Naive B cell (primary cell): ENCODE measurements around the gene LNPEP. TPM values are rescaled to one million over a fixed set of nuclear protein-coding genes. Genes with fewer than 3 reads are reported as not detected.
A peak's percentile ranks its signal among the peaks of the same experiment; 100 is the strongest.
"Not testable (repeated sequence)": the region's sequence is repeated elsewhere in the genome, so short reads cannot be mapped to it uniquely, and the experiment has no call there.

Experiments
- ATAC-seq, 2 donors: fragments of 150-1000 bp; cut with Tn5 transposase; 2 replicates each; pipeline ENCODE4 v1.10.0; 2021; ENCODE audit warnings: low read depth in 2 of 2, mild to moderate bottlenecking in 2 of 2, moderate library complexity in 2 of 2
- DNase-seq: peaks from one replicate; pipeline ENCODE4 v3.0.0; 2022
- H3K27ac Mint-ChIP-seq, 6 donors: one replicate each; pipeline ENCODE4 v1.8.0; 2020 to 2022; ENCODE audit warnings: mild to moderate bottlenecking in 6 of 6, mixed read lengths in 6 of 6, moderate library complexity in 5 of 6, inconsistent platforms in 2 of 6
- H3K27me3 Mint-ChIP-seq, 3 donors: one replicate each; pipeline ENCODE4 v1.8.0; 2021 to 2022; ENCODE audit warnings: mixed read lengths in 3 of 3, mild to moderate bottlenecking in 1 of 3
- H3K36me3 Mint-ChIP-seq, 2 donors: one replicate each; pipeline ENCODE4 v1.8.0; 2020 to 2022; ENCODE audit warnings: mixed read lengths in 2 of 2, inconsistent platforms in 1 of 2, mild to moderate bottlenecking in 1 of 2
- H3K4me1 Mint-ChIP-seq, 3 donors: one replicate each; pipeline ENCODE4 v1.8.0; 2020 to 2022; ENCODE audit warnings: mixed read lengths in 3 of 3, inconsistent platforms in 1 of 3, mild to moderate bottlenecking in 1 of 3, moderate library complexity in 1 of 3
- H3K4me3 Mint-ChIP-seq, 8 donors: one replicate each; pipeline ENCODE4 v1.8.0; 2020 to 2022; ENCODE audit warnings: mild to moderate bottlenecking in 8 of 8, mixed read lengths in 8 of 8, moderate library complexity in 8 of 8, inconsistent platforms in 2 of 8
- H3K9me3 Mint-ChIP-seq, 7 donors: one replicate each; pipeline ENCODE4 v1.8.0; 2020 to 2022; ENCODE audit warnings: mixed read lengths in 7 of 7, mild to moderate bottlenecking in 5 of 7, inconsistent platforms in 2 of 7, moderate library complexity in 1 of 7
- polyA plus RNA-seq, 6 donors: library from polyadenylated mRNA; unstranded; fragments of 300-500 nt; fragmentation: Illumina TruSeq; gene quantifications; one replicate each; pipeline ENCODE4 v1.2.3, GENCODE V29; 2021; ENCODE audit warnings: low read depth in 6 of 6

LNPEP gene
- polyA plus RNA-seq, 6 donors from 2014 or later: 17.3 to 50.9 (median 44.3) TPM

GRCh38 chr5:97071993-97072392 lies 136.1 kb downstream of the LNPEP start:
- ATAC-seq: no peak
- peaks cover 32 to 48% (median 37%) of the 10 kb centered on the region in 3 donors for H3K4me1 Mint-ChIP-seq

GRCh38 chr5:97072696-97073095 lies 136.8 kb downstream of the LNPEP start:
- Mint-ChIP-seq H3K27ac (peak overlapping the region in 5 of 6 donors; percentile 44 to 96 (median 82)), H3K36me3 (peaks cover 0 to 14% of the 10 kb centered on the region in 2 donors), H3K4me1 (peaks cover 37 to 53% (median 40%) of the 10 kb centered on the region in 3 donors), H3K9me3 (no peaks in the 10 kb centered on the region), H3K4me3 (peak overlapping the region; percentile 79 to 98 (median 91)), H3K27me3 (no peaks in the 10 kb centered on the region)
- no peak for DNase-seq
- no peak for ATAC-seq

More at GRCh38 chr5:97071993-97072392, 136.1 kb downstream of the LNPEP start:
- H3K9me3 Mint-ChIP-seq: no peaks in the 10 kb centered on the region
- no peak overlapping the region for H3K27ac Mint-ChIP-seq
- no peaks in the 10 kb centered on the region for H3K27me3 Mint-ChIP-seq
- H3K36me3 Mint-ChIP-seq: peaks cover 0 to 12% of the 10 kb centered on the region in 2 donors
- DNase-seq: no peak
- peak overlapping the region in 3 of 8 donors; percentile 35 to 92 (median 90) for H3K4me3 Mint-ChIP-seq

GRCh38 chr5:97073420-97073819 lies 137.5 kb downstream of the LNPEP start:
- peak overlapping the region; percentile 79 to 98 (median 91) for H3K4me3 Mint-ChIP-seq
- peak; percentile 69 to 70 for ATAC-seq
- H3K27ac Mint-ChIP-seq: peak overlapping the region; percentile 63 to 96 (median 84)
- H3K27me3 Mint-ChIP-seq: no peaks in the 10 kb centered on the region
- peaks cover 0 to 14% of the 10 kb centered on the region in 2 donors for H3K36me3 Mint-ChIP-seq
- H3K9me3 Mint-ChIP-seq: no peaks in the 10 kb centered on the region
- DNase-seq: no peak
- peaks cover 44 to 61% (median 46%) of the 10 kb centered on the region in 3 donors for H3K4me1 Mint-ChIP-seq

GRCh38 chr5:97074859-97075489 lies 139.1 kb downstream of the LNPEP start:
- peak; percentile 60 to 64 for ATAC-seq
- Mint-ChIP-seq H3K4me1 (peaks cover 55 to 75% (median 61%) of the 10 kb centered on the region in 3 donors), H3K27me3 (no peaks in the 10 kb centered on the region), H3K4me3 (peak overlapping the region; percentile 79 to 98 (median 91)), H3K27ac (peak overlapping the region; percentile 82 to 96 (median 89)), H3K36me3 (peaks cover 0 to 14% of the 10 kb centered on the region in 2 donors), H3K9me3 (no peaks in the 10 kb centered on the region)
- DNase-seq: peak; percentile 17

GRCh38 chr5:97075649-97076048 lies 139.8 kb downstream of the LNPEP start:
- Mint-ChIP-seq H3K4me1 (peaks cover 49 to 82% (median 61%) of the 10 kb centered on the region in 3 donors), H3K4me3 (peak overlapping the region; percentile 68 to 98 (median 89)), H3K27ac (peak overlapping the region in 4 of 6 donors; percentile 22 to 59 (median 50)), H3K36me3 (peaks cover 0 to 14% of the 10 kb centered on the region in 2 donors), H3K27me3 (no peaks in the 10 kb centered on the region), H3K9me3 (no peaks in the 10 kb centered on the region)
- ATAC-seq: no peak
- no peak for DNase-seq

- Mint-ChIP-seq H3K4me3 (peak overlapping the region; percentile 68 to 98 (median 89)), H3K4me1 (peaks cover 54 to 85% (median 61%) of the 10 kb centered on the region in 3 donors), H3K36me3 (peaks cover 0 to 14% of the 10 kb centered on the region in 2 donors)
Measured at GRCh38 chr5:97076098-97076497, 140.2 kb downstream of the LNPEP start.

GRCh38 chr5:97077246-97077645 lies 141.4 kb downstream of the LNPEP start:
- peak overlapping the region in 3 of 6 donors; percentile 69 to 78 (median 75) for H3K27ac Mint-ChIP-seq
- H3K9me3 Mint-ChIP-seq: no peaks in the 10 kb centered on the region
- H3K4me1 Mint-ChIP-seq: peaks cover 60 to 93% (median 60%) of the 10 kb centered on the region in 3 donors
- H3K36me3 Mint-ChIP-seq: peaks cover 0 to 14% of the 10 kb centered on the region in 2 donors
- peak overlapping the region in 7 of 8 donors; percentile 6 to 94 (median 40) for H3K4me3 Mint-ChIP-seq
- no peak for DNase-seq
- H3K27me3 Mint-ChIP-seq: no peaks in the 10 kb centered on the region
- no peak for ATAC-seq

More at GRCh38 chr5:97076098-97076497, 140.2 kb downstream of the LNPEP start:
- H3K27ac Mint-ChIP-seq: peak overlapping the region in 4 of 6 donors; percentile 18 to 59 (median 37)
- ATAC-seq (no peak), DNase-seq (no peak)
- no peaks in the 10 kb centered on the region for H3K9me3 Mint-ChIP-seq
- no peaks in the 10 kb centered on the region for H3K27me3 Mint-ChIP-seq

GRCh38 chr5:97078958-97079743 lies 143.3 kb downstream of the LNPEP start:
- peak overlapping the region; percentile 63 to 84 (median 76) for H3K27ac Mint-ChIP-seq
- peak overlapping the region; percentile 35 to 79 (median 60) for H3K4me3 Mint-ChIP-seq
- DNase-seq: no peak

GRCh38 chr5:97084782-97085458 lies 149.0 kb downstream of the LNPEP start:
- peak overlapping the region in 2 of 6 donors; percentile 50 to 73 for H3K27ac Mint-ChIP-seq

More at GRCh38 chr5:97078958-97079743, 143.3 kb downstream of the LNPEP start:
- Mint-ChIP-seq H3K27me3 (no peaks in the 10 kb centered on the region), H3K9me3 (peaks cover 0 to 4% (median 0%) of the 10 kb centered on the region in 7 donors), H3K36me3 (peaks cover 4 to 16% of the 10 kb centered on the region in 2 donors), H3K4me1 (peaks cover 46 to 89% (median 53%) of the 10 kb centered on the region in 3 donors)
- ATAC-seq: peak; percentile 32 to 41

GRCh38 chr5:97085459-97086181 lies 149.7 kb downstream of the LNPEP start:
- Mint-ChIP-seq H3K9me3 (peaks cover 0 to 9% (median 3%) of the 10 kb centered on the region in 7 donors), H3K36me3 (peaks cover 27 to 35% of the 10 kb centered on the region in 2 donors), H3K4me1 (peaks cover 27 to 41% (median 27%) of the 10 kb centered on the region in 3 donors), H3K27ac (peak overlapping the region in 4 of 6 donors; percentile 1 to 31 (median 22)), H3K27me3 (no peaks in the 10 kb centered on the region), H3K4me3 (peak overlapping the region in 1 of 8 donors; percentile 69)
- DNase-seq: peak; percentile 53
- peak; percentile 97 for ATAC-seq

More at GRCh38 chr5:97084782-97085458, 149.0 kb downstream of the LNPEP start:
- ATAC-seq, DNase-seq, H3K27me3 Mint-ChIP-seq, H3K9me3 Mint-ChIP-seq, H3K4me3 Mint-ChIP-seq: not testable (repeated sequence)
- H3K36me3 Mint-ChIP-seq: peaks cover 27 to 32% of the 10 kb centered on the region in 2 donors
- H3K4me1 Mint-ChIP-seq: peaks cover 23 to 48% (median 27%) of the 10 kb centered on the region in 3 donors
